ENCODE results near the gene TNNC2. TPM values are rescaled to one million over a fixed set of nuclear protein-coding genes. Genes with fewer than 3 reads are reported as not detected.
A peak's percentile ranks its signal among the peaks of the same experiment; 100 is the strongest.

The TNNC2 gene
- total and polyA plus RNA-seq, 9 of the 15 experiments (the other 6 are each of a cell fraction or from before 2014, with no cell fraction given), result not detected

- TF ChIP-seq FOXA3 (CRISPR knock-in tag; conservative IDR thresholded peaks at IDR 0.05 in 1 of 2, IDR thresholded peaks at IDR 0.05 in 1 of 2), result no peak
- TF ChIP-seq ZNF41 (CRISPR knock-in tag; conservative IDR thresholded peaks at IDR 0.05), result no peak
- TF ChIP-seq ZNF184 (CRISPR knock-in tag; IDR thresholded peaks at IDR 0.05), result no peak
- no peak for TF ChIP-seq ZNF699 (CRISPR knock-in tag; IDR thresholded peaks at IDR 0.05; ENCODE audit: insufficient replicate concordance)
- TF ChIP-seq SNRNP70 (optimal IDR thresholded peaks at IDR 0.05; ENCODE audit: low read depth, low read length), result no peak
- TF ChIP-seq PURB (CRISPR knock-in tag; IDR thresholded peaks at IDR 0.05; ENCODE audit: low read depth), result no peak
- TF ChIP-seq MYBL2 (IDR thresholded peaks at IDR 0.05; ENCODE audit: low read depth), result no peak
- no peak for TF ChIP-seq MYBL2 (CRISPR knock-in tag; IDR thresholded peaks at IDR 0.05; ENCODE audit: borderline replicate concordance)
- TF ChIP-seq POLR2B (IDR thresholded peaks at IDR 0.05; ENCODE audit: low read depth, partially characterized antibody), result no peak
- TF ChIP-seq SMARCA5 (IDR thresholded peaks at IDR 0.05), result no peak
- TF ChIP-seq, protein P1, sequence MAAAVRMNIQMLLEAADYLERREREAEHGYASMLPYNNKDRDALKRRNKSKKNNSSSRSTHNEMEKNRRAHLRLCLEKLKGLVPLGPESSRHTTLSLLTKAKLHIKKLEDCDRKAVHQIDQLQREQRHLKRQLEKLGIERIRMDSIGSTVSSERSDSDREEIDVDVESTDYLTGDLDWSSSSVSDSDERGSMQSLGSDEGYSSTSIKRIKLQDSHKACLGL (CRISPR knock-in tag; IDR thresholded peaks at IDR 0.05; ENCODE audit: borderline replicate concordance, poor library complexity, severe bottlenecking), result no peak
- TF ChIP-seq HMGN3 (IDR thresholded peaks at IDR 0.05; ENCODE audit: borderline replicate concordance, extremely low read depth, insufficient read length, low read depth, low read length), result no peak
- TF ChIP-seq, protein P2, sequence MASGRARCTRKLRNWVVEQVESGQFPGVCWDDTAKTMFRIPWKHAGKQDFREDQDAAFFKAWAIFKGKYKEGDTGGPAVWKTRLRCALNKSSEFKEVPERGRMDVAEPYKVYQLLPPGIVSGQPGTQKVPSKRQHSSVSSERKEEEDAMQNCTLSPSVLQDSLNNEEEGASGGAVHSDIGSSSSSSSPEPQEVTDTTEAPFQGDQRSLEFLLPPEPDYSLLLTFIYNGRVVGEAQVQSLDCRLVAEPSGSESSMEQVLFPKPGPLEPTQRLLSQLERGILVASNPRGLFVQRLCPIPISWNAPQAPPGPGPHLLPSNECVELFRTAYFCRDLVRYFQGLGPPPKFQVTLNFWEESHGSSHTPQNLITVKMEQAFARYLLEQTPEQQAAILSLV (tag; IDR thresholded peaks at IDR 0.05), result no peak
- TF ChIP-seq PCBP2 (IDR thresholded peaks at IDR 0.05; ENCODE audit: low read depth, low read length, poor library complexity, severe bottlenecking), result no peak
- TF ChIP-seq DNMT1 (IDR thresholded peaks at IDR 0.05), result no peak
- no peak for TF ChIP-seq NCOA6 (IDR thresholded peaks at IDR 0.05)
- peak; percentile 84 for TF ChIP-seq SMARCA4 (IDR thresholded peaks at IDR 0.05)
- TF ChIP-seq ZFX (CRISPR knock-in tag; IDR thresholded peaks at IDR 0.05), result no peak
- no peak for TF ChIP-seq KAT7 (CRISPR knock-in tag; IDR thresholded peaks at IDR 0.05; ENCODE audit: borderline replicate concordance)
- TF ChIP-seq RFX7 (CRISPR knock-in tag; IDR thresholded peaks at IDR 0.05), result no peak
- TF ChIP-seq ID3 (CRISPR knock-in tag; IDR thresholded peaks at IDR 0.05), result no peak
- no peak for TF ChIP-seq ID3 (tag; IDR thresholded peaks at IDR 0.05)
- no peak for TF ChIP-seq ZBTB12 (CRISPR knock-in tag; IDR thresholded peaks at IDR 0.05)
- TF ChIP-seq ZKSCAN8 (CRISPR knock-in tag; IDR thresholded peaks at IDR 0.05), result no peak
- no peak for TF ChIP-seq ETS2 (tag; IDR thresholded peaks at IDR 0.05; ENCODE audit: borderline replicate concordance, poor library complexity, severe bottlenecking)
- TF ChIP-seq ZBTB7A (IDR thresholded peaks at IDR 0.05; ENCODE audit: borderline replicate concordance, control insufficient read depth, low read depth, low read length), result no peak
- 0 out of 2 replicates have a peak, but pooled peaks have one; percentile 22 for TF ChIP-seq NBN (IDR thresholded peaks at IDR 0.05; ENCODE audit: low read depth)
- TF ChIP-seq, protein P3, sequence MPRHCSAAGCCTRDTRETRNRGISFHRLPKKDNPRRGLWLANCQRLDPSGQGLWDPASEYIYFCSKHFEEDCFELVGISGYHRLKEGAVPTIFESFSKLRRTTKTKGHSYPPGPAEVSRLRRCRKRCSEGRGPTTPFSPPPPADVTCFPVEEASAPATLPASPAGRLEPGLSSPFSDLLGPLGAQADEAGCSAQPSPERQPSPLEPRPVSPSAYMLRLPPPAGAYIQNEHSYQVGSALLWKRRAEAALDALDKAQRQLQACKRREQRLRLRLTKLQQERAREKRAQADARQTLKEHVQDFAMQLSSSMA (CRISPR knock-in tag; IDR thresholded peaks at IDR 0.05), result no peak
Observed at GRCh38 chr20:45850926-45851325, 23.8 kb upstream of the TNNC2 start (continued).

All from K562 (cell line).